ENCODE data around the gene IL18R1. TPM values are rescaled to one million over a fixed set of nuclear protein-coding genes. Genes with fewer than 3 reads are reported as not detected.

Gene IL18R1
- total and polyA plus RNA-seq, 4 donors: 4.8 to 12.7 (median 5.9) TPM

DNA sequence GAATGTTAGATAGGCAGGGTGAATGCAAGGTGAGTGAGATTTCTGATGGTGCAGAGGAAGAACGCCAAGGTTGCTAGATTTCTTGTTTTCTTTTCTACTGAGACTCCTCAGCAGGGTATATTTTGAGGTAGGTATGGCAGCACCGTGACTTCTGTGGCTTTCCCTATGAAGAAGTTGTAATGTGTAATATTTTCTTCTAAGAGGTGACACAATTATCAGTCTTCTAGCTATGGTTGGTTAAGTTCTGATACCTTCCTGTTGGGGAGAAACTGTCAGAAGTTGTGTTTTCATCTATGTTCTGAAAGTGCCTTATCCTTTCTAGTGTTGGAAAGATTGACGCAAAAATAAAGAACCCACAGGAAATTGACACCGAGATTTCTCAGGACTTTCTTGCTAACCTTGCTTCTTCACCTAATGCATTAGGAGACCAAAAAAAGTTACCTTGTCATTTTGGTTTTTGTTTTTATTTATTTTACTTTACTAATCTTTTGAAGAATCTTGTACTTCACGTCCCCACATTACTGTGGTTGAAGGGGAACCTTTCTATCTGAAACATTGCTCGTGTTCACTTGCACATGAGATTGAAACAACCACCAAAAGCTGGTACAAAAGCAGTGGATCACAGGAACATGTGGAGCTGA is 11.9 kb downstream of the IL18R1 start:
- H3K4me1 ChIP-seq (ENCODE audit: control insufficient read depth in 4 of 4, insufficient read depth in 4 of 4, low read length in 3 of 4): no peaks in the 10 kb centered on the region
- no peak overlapping the region for H3K4me3 ChIP-seq (ENCODE audit: low read depth in 1 of 3, low read length in 3 of 3)
- no peak overlapping the region for H3K9ac ChIP-seq (ENCODE audit: low read depth in 1 of 2, low read length in 2 of 2)
- 87% methylated on average over 6 of the region's 6 CpGs for WGBS
- H3K36me3 ChIP-seq (ENCODE audit: control insufficient read depth in 4 of 4, insufficient read depth in 3 of 4, low read depth in 1 of 4, low read length in 3 of 4): peaks cover 0 to 18% (median 11%) of the 10 kb centered on the region in 4 donors
- peak overlapping the region in 1 of 2 donors; percentile 10 for H3K27ac ChIP-seq (ENCODE audit: low read depth in 1 of 2, low read length in 2 of 2)
- no peak for DNase-seq (ENCODE audit: low spot score)
- H3K27me3 ChIP-seq (ENCODE audit: control insufficient read depth in 4 of 4, insufficient read depth in 4 of 4, low read length in 3 of 4): no peaks in the 10 kb centered on the region
- H3K9me3 ChIP-seq (ENCODE audit: control insufficient read depth in 4 of 4, low read length in 3 of 4): peaks cover 0 to 11% (median 2%) of the 10 kb centered on the region in 4 donors
- no peak for TF ChIP-seq RAD21 (IDR thresholded peaks at IDR 0.05)

DNA sequence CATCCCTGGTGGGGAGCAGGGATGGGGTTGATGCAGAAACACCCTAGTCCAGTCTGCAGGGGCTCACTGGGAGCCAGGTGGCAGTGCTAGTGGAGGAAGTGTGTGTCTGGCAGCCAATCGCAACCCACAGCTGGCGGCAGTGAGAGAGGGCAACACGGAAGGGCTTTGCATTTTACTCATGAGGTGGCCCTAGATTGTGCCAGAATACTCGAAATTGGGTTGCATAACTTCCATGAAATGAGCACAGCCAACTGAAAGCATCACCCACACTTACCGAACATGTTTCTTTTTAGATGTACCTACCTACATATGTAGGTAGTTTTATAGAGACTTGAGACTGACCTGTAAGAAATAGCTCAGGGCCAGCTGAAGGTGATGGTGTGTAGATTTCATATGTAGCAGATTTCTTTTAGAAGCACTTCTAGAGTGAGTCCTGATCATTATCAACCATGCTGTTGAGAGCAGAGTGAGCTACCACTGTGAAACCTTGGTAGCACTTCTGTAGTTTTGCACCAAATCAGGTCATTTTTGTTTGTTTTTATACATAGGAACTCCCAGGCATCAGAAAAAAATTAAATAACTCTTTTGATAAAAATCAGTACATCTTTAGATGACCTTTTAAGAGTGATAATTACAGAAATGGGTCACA is 13.0 kb downstream of the IL18R1 start:
- Histone ChIP-seq H3K27me3 (ENCODE audit: control insufficient read depth in 4 of 4, insufficient read depth in 4 of 4, low read length in 3 of 4) (no peaks in the 10 kb centered on the region), H3K4me3 (ENCODE audit: low read depth in 1 of 3, low read length in 3 of 3) (no peak overlapping the region), H3K4me1 (ENCODE audit: control insufficient read depth in 4 of 4, insufficient read depth in 4 of 4, low read length in 3 of 4) (no peaks in the 10 kb centered on the region), H3K9me3 (ENCODE audit: control insufficient read depth in 4 of 4, low read length in 3 of 4) (peaks cover 0 to 11% (median 2%) of the 10 kb centered on the region in 4 donors), H3K9ac (ENCODE audit: low read depth in 1 of 2, low read length in 2 of 2) (no peak overlapping the region), H3K27ac (ENCODE audit: low read depth in 1 of 2, low read length in 2 of 2) (no peak overlapping the region), H3K36me3 (ENCODE audit: control insufficient read depth in 4 of 4, insufficient read depth in 3 of 4, low read depth in 1 of 4, low read length in 3 of 4) (peaks cover 0 to 12% (median 9%) of the 10 kb centered on the region in 4 donors)
- no peak for TF ChIP-seq FOXA2 (IDR thresholded peaks at IDR 0.05)
- TF ChIP-seq JUND (IDR thresholded peaks at IDR 0.05): no peak
- no peak for TF ChIP-seq FOXA1 (IDR thresholded peaks at IDR 0.05)
- 90% methylated on average over 5 of the region's 5 CpGs for WGBS
- no peak for DNase-seq (ENCODE audit: low spot score)

DNA sequence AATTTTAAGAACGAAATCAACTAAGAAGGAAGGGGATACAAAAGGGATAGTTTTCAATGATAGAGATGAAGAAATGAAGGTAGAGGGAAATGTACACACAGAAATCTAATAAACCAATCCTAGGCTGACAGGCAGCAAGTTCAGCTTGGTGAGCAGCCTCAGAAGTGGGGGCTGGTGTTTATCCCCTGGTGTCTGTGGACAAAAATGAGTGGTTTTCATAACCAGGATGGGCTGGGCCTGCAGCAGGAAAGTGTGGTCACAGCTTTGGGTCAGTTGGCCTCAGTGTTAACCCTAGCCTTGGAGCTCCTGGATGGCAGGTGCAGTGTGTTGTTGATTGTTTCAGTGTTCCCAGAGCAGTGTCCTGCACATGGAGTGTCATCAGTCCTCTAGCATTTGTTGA is 14.3 kb downstream of the IL18R1 start:
- no peaks in the 10 kb centered on the region for H3K27me3 ChIP-seq (ENCODE audit: control insufficient read depth in 4 of 4, insufficient read depth in 4 of 4, low read length in 3 of 4)
- TF ChIP-seq TAF1 (conservative IDR thresholded peaks at IDR 0.05) (no peak), JUND (IDR thresholded peaks at IDR 0.05) (no peak), YY1 (IDR thresholded peaks at IDR 0.05) (no peak), EGR1 (IDR thresholded peaks at IDR 0.05; ENCODE audit: low read depth in 2 of 2) (no peak), FOXA1 (IDR thresholded peaks at IDR 0.05) (no peak), NR2F2 (IDR thresholded peaks at IDR 0.05) (no peak), RXRA (IDR thresholded peaks at IDR 0.05) (no peak), SP1 (IDR thresholded peaks at IDR 0.05) (no peak), GABPA (IDR thresholded peaks at IDR 0.05 in 1 of 2, conservative IDR thresholded peaks at IDR 0.05 in 1 of 2) (no peak), RAD21 (IDR thresholded peaks at IDR 0.05) (no peak), HNF4G (IDR thresholded peaks at IDR 0.05) (no peak), HNF4A (conservative IDR thresholded peaks at IDR 0.05) (no peak)
- TF ChIP-seq, protein P1, sequence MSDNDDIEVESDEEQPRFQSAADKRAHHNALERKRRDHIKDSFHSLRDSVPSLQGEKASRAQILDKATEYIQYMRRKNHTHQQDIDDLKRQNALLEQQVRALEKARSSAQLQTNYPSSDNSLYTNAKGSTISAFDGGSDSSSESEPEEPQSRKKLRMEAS (IDR thresholded peaks at IDR 0.05): no peak
- TF ChIP-seq, protein P2, sequence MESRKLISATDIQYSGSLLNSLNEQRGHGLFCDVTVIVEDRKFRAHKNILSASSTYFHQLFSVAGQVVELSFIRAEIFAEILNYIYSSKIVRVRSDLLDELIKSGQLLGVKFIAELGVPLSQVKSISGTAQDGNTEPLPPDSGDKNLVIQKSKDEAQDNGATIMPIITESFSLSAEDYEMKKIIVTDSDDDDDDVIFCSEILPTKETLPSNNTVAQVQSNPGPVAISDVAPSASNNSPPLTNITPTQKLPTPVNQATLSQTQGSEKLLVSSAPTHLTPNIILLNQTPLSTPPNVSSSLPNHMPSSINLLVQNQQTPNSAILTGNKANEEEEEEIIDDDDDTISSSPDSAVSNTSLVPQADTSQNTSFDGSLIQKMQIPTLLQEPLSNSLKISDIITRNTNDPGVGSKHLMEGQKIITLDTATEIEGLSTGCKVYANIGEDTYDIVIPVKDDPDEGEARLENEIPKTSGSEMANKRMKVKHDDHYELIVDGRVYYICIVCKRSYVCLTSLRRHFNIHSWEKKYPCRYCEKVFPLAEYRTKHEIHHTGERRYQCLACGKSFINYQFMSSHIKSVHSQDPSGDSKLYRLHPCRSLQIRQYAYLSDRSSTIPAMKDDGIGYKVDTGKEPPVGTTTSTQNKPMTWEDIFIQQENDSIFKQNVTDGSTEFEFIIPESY (IDR thresholded peaks at IDR 0.05): no peak
- TF ChIP-seq, protein P3, sequence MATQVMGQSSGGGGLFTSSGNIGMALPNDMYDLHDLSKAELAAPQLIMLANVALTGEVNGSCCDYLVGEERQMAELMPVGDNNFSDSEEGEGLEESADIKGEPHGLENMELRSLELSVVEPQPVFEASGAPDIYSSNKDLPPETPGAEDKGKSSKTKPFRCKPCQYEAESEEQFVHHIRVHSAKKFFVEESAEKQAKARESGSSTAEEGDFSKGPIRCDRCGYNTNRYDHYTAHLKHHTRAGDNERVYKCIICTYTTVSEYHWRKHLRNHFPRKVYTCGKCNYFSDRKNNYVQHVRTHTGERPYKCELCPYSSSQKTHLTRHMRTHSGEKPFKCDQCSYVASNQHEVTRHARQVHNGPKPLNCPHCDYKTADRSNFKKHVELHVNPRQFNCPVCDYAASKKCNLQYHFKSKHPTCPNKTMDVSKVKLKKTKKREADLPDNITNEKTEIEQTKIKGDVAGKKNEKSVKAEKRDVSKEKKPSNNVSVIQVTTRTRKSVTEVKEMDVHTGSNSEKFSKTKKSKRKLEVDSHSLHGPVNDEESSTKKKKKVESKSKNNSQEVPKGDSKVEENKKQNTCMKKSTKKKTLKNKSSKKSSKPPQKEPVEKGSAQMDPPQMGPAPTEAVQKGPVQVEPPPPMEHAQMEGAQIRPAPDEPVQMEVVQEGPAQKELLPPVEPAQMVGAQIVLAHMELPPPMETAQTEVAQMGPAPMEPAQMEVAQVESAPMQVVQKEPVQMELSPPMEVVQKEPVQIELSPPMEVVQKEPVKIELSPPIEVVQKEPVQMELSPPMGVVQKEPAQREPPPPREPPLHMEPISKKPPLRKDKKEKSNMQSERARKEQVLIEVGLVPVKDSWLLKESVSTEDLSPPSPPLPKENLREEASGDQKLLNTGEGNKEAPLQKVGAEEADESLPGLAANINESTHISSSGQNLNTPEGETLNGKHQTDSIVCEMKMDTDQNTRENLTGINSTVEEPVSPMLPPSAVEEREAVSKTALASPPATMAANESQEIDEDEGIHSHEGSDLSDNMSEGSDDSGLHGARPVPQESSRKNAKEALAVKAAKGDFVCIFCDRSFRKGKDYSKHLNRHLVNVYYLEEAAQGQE (IDR thresholded peaks at IDR 0.05): no peak
- TF ChIP-seq, protein P4, sequence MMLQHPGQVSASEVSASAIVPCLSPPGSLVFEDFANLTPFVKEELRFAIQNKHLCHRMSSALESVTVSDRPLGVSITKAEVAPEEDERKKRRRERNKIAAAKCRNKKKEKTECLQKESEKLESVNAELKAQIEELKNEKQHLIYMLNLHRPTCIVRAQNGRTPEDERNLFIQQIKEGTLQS (IDR thresholded peaks at IDR 0.05): no peak
- TF ChIP-seq, protein P5, sequence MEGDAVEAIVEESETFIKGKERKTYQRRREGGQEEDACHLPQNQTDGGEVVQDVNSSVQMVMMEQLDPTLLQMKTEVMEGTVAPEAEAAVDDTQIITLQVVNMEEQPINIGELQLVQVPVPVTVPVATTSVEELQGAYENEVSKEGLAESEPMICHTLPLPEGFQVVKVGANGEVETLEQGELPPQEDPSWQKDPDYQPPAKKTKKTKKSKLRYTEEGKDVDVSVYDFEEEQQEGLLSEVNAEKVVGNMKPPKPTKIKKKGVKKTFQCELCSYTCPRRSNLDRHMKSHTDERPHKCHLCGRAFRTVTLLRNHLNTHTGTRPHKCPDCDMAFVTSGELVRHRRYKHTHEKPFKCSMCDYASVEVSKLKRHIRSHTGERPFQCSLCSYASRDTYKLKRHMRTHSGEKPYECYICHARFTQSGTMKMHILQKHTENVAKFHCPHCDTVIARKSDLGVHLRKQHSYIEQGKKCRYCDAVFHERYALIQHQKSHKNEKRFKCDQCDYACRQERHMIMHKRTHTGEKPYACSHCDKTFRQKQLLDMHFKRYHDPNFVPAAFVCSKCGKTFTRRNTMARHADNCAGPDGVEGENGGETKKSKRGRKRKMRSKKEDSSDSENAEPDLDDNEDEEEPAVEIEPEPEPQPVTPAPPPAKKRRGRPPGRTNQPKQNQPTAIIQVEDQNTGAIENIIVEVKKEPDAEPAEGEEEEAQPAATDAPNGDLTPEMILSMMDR (IDR thresholded peaks at IDR 0.05; ENCODE audit: low read depth, low read length, missing input control): no peak
- no peak overlapping the region for H3K27ac ChIP-seq (ENCODE audit: low read depth in 1 of 2, low read length in 2 of 2)
- no peaks in the 10 kb centered on the region for H3K4me1 ChIP-seq (ENCODE audit: control insufficient read depth in 4 of 4, insufficient read depth in 4 of 4, low read length in 3 of 4)
- no peak for DNase-seq (ENCODE audit: low spot score)
- H3K36me3 ChIP-seq (ENCODE audit: control insufficient read depth in 4 of 4, insufficient read depth in 3 of 4, low read depth in 1 of 4, low read length in 3 of 4): peaks cover 0 to 5% (median 3%) of the 10 kb centered on the region in 4 donors
- H3K4me3 ChIP-seq (ENCODE audit: low read depth in 1 of 3, low read length in 3 of 3): no peak overlapping the region
- 95% methylated on average over 1 of the region's 1 CpG for WGBS
- H3K9me3 ChIP-seq (ENCODE audit: control insufficient read depth in 4 of 4, low read length in 3 of 4): peaks cover 0 to 11% (median 2%) of the 10 kb centered on the region in 4 donors
- H3K9ac ChIP-seq (ENCODE audit: low read depth in 1 of 2, low read length in 2 of 2): no peak overlapping the region
